H9 (cell line): ENCODE measurements around the gene FBXO24. TPM values are rescaled to one million over a fixed set of nuclear protein-coding genes. Genes with fewer than 3 reads are reported as not detected.

ENCODE experiments used
- DNase-seq: peaks from one replicate; pipeline ENCODE4 v3.0.0-alpha.2; 2017
- H2AFZ ChIP-seq: one replicate; pipeline ENCODE4 v1.6.1; 2013; ENCODE audit warnings: mild to moderate bottlenecking, low read length, control low read depth, moderate library complexity
- H2AK5ac ChIP-seq: 2 replicates; pipeline ENCODE4 v1.6.1; 2013; ENCODE audit warnings: low read length, control low read depth, mixed read lengths; ENCODE audit not compliant: insufficient read length
- H2BK120ac ChIP-seq: one replicate; pipeline ENCODE4 v1.6.1; 2013; ENCODE audit warnings: low read depth, mild to moderate bottlenecking, low read length, control low read depth, inconsistent platforms; ENCODE audit not compliant: poor library complexity, severe bottlenecking
- H2BK12ac ChIP-seq: 2 replicates; pipeline ENCODE4 v1.6.1; 2013; ENCODE audit warnings: low read length, control low read depth, mixed read lengths, low read depth; ENCODE audit not compliant: insufficient read length
- H2BK15ac ChIP-seq: 2 replicates; pipeline ENCODE4 v1.6.1; 2013; ENCODE audit warnings: low read depth, low read length, control low read depth
- H2BK20ac ChIP-seq: one replicate; pipeline ENCODE4 v1.6.1; 2013; ENCODE audit warnings: low read depth, mild to moderate bottlenecking, low read length, control low read depth, inconsistent platforms; ENCODE audit not compliant: poor library complexity, severe bottlenecking
- H2BK5ac ChIP-seq: 2 replicates; pipeline ENCODE4 v1.6.1; 2013; ENCODE audit warnings: low read length, control low read depth, mixed read lengths; ENCODE audit not compliant: insufficient read length
- H3K14ac ChIP-seq: 2 replicates; pipeline ENCODE4 v1.6.1; 2013; ENCODE audit warnings: low read length, control low read depth; ENCODE audit not compliant: insufficient read depth
- H3K18ac ChIP-seq: 2 replicates; pipeline ENCODE4 v1.6.1; 2013; ENCODE audit warnings: low read depth, mild to moderate bottlenecking, mixed read lengths, low read length, control low read depth; ENCODE audit not compliant: insufficient read length
- H3K23ac ChIP-seq: 2 replicates; pipeline ENCODE4 v1.6.1; 2013; ENCODE audit warnings: low read length, control low read depth, mixed read lengths, low read depth; ENCODE audit not compliant: insufficient read length
- H3K23me2 ChIP-seq: 2 replicates; pipeline ENCODE4 v1.6.1; 2013; ENCODE audit warnings: low read depth, mild to moderate bottlenecking, mixed read lengths, low read length, control low read depth; ENCODE audit not compliant: insufficient read length, poor library complexity, severe bottlenecking
- H3K27ac ChIP-seq: 2 replicates; pipeline ENCODE4 v1.5.1; 2013; ENCODE audit warnings: low read length, control low read depth, mixed read lengths, low read depth; ENCODE audit not compliant: insufficient read length
- H3K27me3 ChIP-seq: 2 replicates; pipeline ENCODE4 v1.6.1; 2013; ENCODE audit warnings: low read length, control low read depth, inconsistent platforms; ENCODE audit not compliant: insufficient read depth
- H3K4ac ChIP-seq: 2 replicates; pipeline ENCODE4 v1.6.1; 2013; ENCODE audit warnings: low read depth, mild to moderate bottlenecking, control low read depth, inconsistent platforms, low read length, moderate library complexity
- H3K4me1 ChIP-seq: 2 replicates; pipeline ENCODE4 v1.6.1; 2013; ENCODE audit warnings: low read length, control low read depth, inconsistent platforms; ENCODE audit not compliant: insufficient read depth
- H3K4me2 ChIP-seq: 2 replicates; pipeline ENCODE4 v1.6.1; 2013; ENCODE audit warnings: low read length, control low read depth, mixed read lengths; ENCODE audit not compliant: insufficient read length, insufficient read depth
- H3K56ac ChIP-seq: 2 replicates; pipeline ENCODE4 v1.6.1; 2013; ENCODE audit warnings: low read depth, mild to moderate bottlenecking, mixed read lengths, low read length, control low read depth; ENCODE audit not compliant: insufficient read length
- H3K79me1 ChIP-seq: 2 replicates; pipeline ENCODE4 v1.6.1; 2013; ENCODE audit warnings: low read depth, mild to moderate bottlenecking, moderate library complexity, low read length, control low read depth, inconsistent platforms; ENCODE audit not compliant: insufficient read depth, poor library complexity, severe bottlenecking
- H3K79me2 ChIP-seq: 2 replicates; pipeline ENCODE4 v1.6.1; 2013; ENCODE audit warnings: low read length, control low read depth, inconsistent platforms; ENCODE audit not compliant: insufficient read depth
- H3K9ac ChIP-seq: 2 replicates; pipeline ENCODE4 v1.6.1; 2013; ENCODE audit warnings: low read length, control low read depth, mixed read lengths; ENCODE audit not compliant: insufficient read length; ENCODE audit errors: extremely low read depth
- H3K9me3 ChIP-seq: one replicate; pipeline ENCODE4 v1.6.1; 2013; ENCODE audit warnings: low read depth, low read length, inconsistent platforms; ENCODE audit not compliant: control insufficient read depth
- H3T11ph ChIP-seq: one replicate; pipeline ENCODE4 v1.6.1; 2013; ENCODE audit warnings: mild to moderate bottlenecking, low read length, control low read depth, inconsistent platforms
- H4K20me1 ChIP-seq: one replicate; pipeline ENCODE4 v1.6.1; 2013; ENCODE audit not compliant: control insufficient read depth, insufficient read length, insufficient read depth
- H4K5ac ChIP-seq: 2 replicates; pipeline ENCODE4 v1.6.1; 2013; ENCODE audit warnings: low read depth, mild to moderate bottlenecking, mixed read lengths, low read length, control low read depth; ENCODE audit not compliant: insufficient read length
- H4K8ac ChIP-seq: replicated peaks from 2 replicates; pipeline ENCODE4 v1.6.1; 2013; ENCODE audit warnings: low read length, control low read depth, mixed read lengths, low read depth; ENCODE audit not compliant: insufficient read length
- H4K91ac ChIP-seq: 2 replicates; pipeline ENCODE4 v1.6.1; 2013; ENCODE audit warnings: low read depth, mild to moderate bottlenecking, moderate library complexity, mixed read lengths, low read length, control low read depth; ENCODE audit not compliant: insufficient read length
- H3K27ac Mint-ChIP-seq, 3 experiments: 2 replicates in 2 of 3; 3 replicates in 1 of 3; pipeline ENCODE4 v1.8.0; 2020 to 2021; ENCODE audit warnings: mixed read lengths in 3 of 3, mild to moderate bottlenecking in 1 of 3, moderate library complexity in 1 of 3
- H3K27me3 Mint-ChIP-seq: 2 replicates; pipeline ENCODE4 v1.8.0; 2021; ENCODE audit warnings: low read depth, mild to moderate bottlenecking, moderate library complexity, mixed read lengths
- H3K36me3 Mint-ChIP-seq, 3 experiments: 2 replicates in 2 of 3; 3 replicates in 1 of 3; pipeline ENCODE4 v1.8.0; 2020 to 2021; ENCODE audit warnings: low read depth in 3 of 3, mixed read lengths in 3 of 3; ENCODE audit not compliant: insufficient read depth in 1 of 3
- H3K4me1 Mint-ChIP-seq, 2 experiments: 2 replicates each; pipeline ENCODE4 v1.8.0; 2020; ENCODE audit warnings: mixed read lengths in 2 of 2
- H3K4me3 Mint-ChIP-seq, 2 experiments: 2 replicates in 1 of 2; 3 replicates in 1 of 2; pipeline ENCODE4 v1.8.0; 2020 to 2021; ENCODE audit warnings: mild to moderate bottlenecking in 2 of 2, mixed read lengths in 2 of 2, moderate library complexity in 1 of 2
- H3K9me3 Mint-ChIP-seq, 2 experiments: 2 replicates in 1 of 2; 3 replicates in 1 of 2; pipeline ENCODE4 v1.8.0; 2020; ENCODE audit warnings: mild to moderate bottlenecking in 2 of 2, mixed read lengths in 2 of 2, moderate library complexity in 1 of 2
- CTCF ChIP-seq: fragments of 200-600 bp; sonication (generic); conservative IDR thresholded peaks from 3 replicates; pipeline ENCODE4 v1.8.0; 2021; ENCODE audit warnings: antibody characterized with exemption, mild to moderate bottlenecking
- WGBS: extraction: QIAGEN DNeasy Blood & Tissue Kit; methylation state at CpG from one replicate; pipeline ENCODE4 v1.1.7; 2013; ENCODE audit warnings: missing lambda C conversion rate, low lambda C conversion rate, mixed read lengths; ENCODE audit not compliant: insufficient read length; ENCODE audit errors: extremely low coverage; 5-methylcytosine and 5-hydroxymethylcytosine counted together
- total RNA-seq: library from RNA; stranded (reverse); gene quantifications from 2 replicates; pipeline ENCODE4 v1.2.1, GENCODE V29; 2021

FBXO24 gene
- total RNA-seq, 1 experiment from 2014 or later = 0.85 TPM

GRCh38 chr7:100591596-100591995 lies 5.5 kb downstream of the FBXO24 start:
- Histone ChIP-seq H3K23me2 (no peaks in the 10 kb centered on the region), H3K27ac (no peak overlapping the region), H3K56ac (no peak overlapping the region), H3K27me3 (no peaks in the 10 kb centered on the region), H4K8ac (no peak overlapping the region), H3K9me3 (no peaks in the 10 kb centered on the region), H3K4me2 (no peak overlapping the region), H3T11ph (no peak overlapping the region), H3K79me2 (no peaks in the 10 kb centered on the region), H2BK12ac (no peak overlapping the region), H4K20me1 (no peaks in the 10 kb centered on the region), H3K4me1 (peaks cover 3% of the 10 kb centered on the region; the same call in 1 of the 2 replicates), H2BK15ac (no peak overlapping the region), H4K91ac (no peak overlapping the region), H2AK5ac (no peak overlapping the region), H3K18ac (no peak overlapping the region), H3K79me1 (no peaks in the 10 kb centered on the region), H3K4ac (no peak overlapping the region), H3K14ac (no peak overlapping the region), H3K23ac (no peak overlapping the region), H2AFZ (no peak overlapping the region), H2BK5ac (no peak overlapping the region), H3K9ac (no peak overlapping the region), H4K5ac (no peak overlapping the region), H2BK20ac (no peak overlapping the region), H2BK120ac (no peak overlapping the region)
- DNase-seq = no peak
- no peaks in the 10 kb centered on the region for H3K9me3 Mint-ChIP-seq
- H3K27ac Mint-ChIP-seq = no peak overlapping the region
- TF ChIP-seq CTCF = no peak
- H3K4me1 Mint-ChIP-seq = peaks cover 17 to 20% of the 10 kb centered on the region in 2 experiments
- peaks cover 46% of the 10 kb centered on the region for H3K27me3 Mint-ChIP-seq
- H3K36me3 Mint-ChIP-seq = peaks cover 2 to 26% (median 6%) of the 10 kb centered on the region in 3 experiments; a peak in 5 of 7 replicates
- no peak overlapping the region; a peak in 1 of 5 replicates for H3K4me3 Mint-ChIP-seq
- WGBS = no CpG with 5 or more reads among the region's 17 CpGs
